Retinal pigment epithelial cell (primary cell): ENCODE results near the gene MFSD8.

Source experiments
- DNase-seq: peaks from one replicate; pipeline ENCODE4 v3.0.0-alpha.2; 2010; ENCODE audit warnings: low read depth
- H3K4me3 ChIP-seq: 2 replicates; pipeline ENCODE4 v1.5.1; 2011; ENCODE audit warnings: mild to moderate bottlenecking, low read length, control low read depth, moderate library complexity
- CTCF ChIP-seq: conservative IDR thresholded peaks from 2 replicates; pipeline ENCODE4 v1.5.1; 2011; ENCODE audit warnings: low read depth, low read length, control low read depth, inconsistent platforms

MFSD8 gene

GRCh38 chr4:127896528-127896927 lies 68.4 kb downstream of the MFSD8 start:
- DNase-seq: no peak
- TF ChIP-seq CTCF: no peak
- no peak overlapping the region for H3K4me3 ChIP-seq

- H3K4me3 ChIP-seq: no peak overlapping the region
- no peak for TF ChIP-seq CTCF
- no peak for DNase-seq
Observed at GRCh38 chr4:127896069-127896468, 68.9 kb downstream of the MFSD8 start.

GRCh38 chr4:127889903-127890302 lies 75.1 kb downstream of the MFSD8 start:
- no peak for TF ChIP-seq CTCF

GRCh38 chr4:127888559-127888958 lies 76.4 kb downstream of the MFSD8 start:
- TF ChIP-seq CTCF: no peak
- no peak for DNase-seq
- no peak overlapping the region for H3K4me3 ChIP-seq

More at GRCh38 chr4:127889903-127890302, 75.1 kb downstream of the MFSD8 start:
- no peak overlapping the region for H3K4me3 ChIP-seq
- DNase-seq: no peak

- H3K4me3 ChIP-seq: peak overlapping the region; percentile 95
- no peak for TF ChIP-seq CTCF
- DNase-seq: no peak
Observed at GRCh38 chr4:127881563-127881864, 83.5 kb downstream of the MFSD8 start.

- H3K4me3 ChIP-seq: peak within 1 kb of the TSS; percentile 95
- TF ChIP-seq CTCF: no peak
- DNase-seq: peak; percentile 76
Observed at GRCh38 chr4:127880763-127881562, 84.0 kb downstream of the MFSD8 start, which contains the start of gene PLK4. TSS of gene PLK4 (plus strand) at chr4:127880893. CDS start at chr4:127881135, 242 bp downstream.

- no peak overlapping the region for H3K4me3 ChIP-seq
- no peak for TF ChIP-seq CTCF
- DNase-seq: no peak
Observed at GRCh38 chr4:127875791-127876190, 89.2 kb downstream of the MFSD8 start.
